ENCODE measurements around the gene MPRIP. TPM values are rescaled to one million over a fixed set of nuclear protein-coding genes. Genes with fewer than 3 reads are reported as not detected.

MPRIP gene
- total and polyA plus RNA-seq, 2 of the 13 experiments (the other 11 are each of a cell fraction or from before 2014, with no cell fraction given) = 50.2 to 52.4 TPM

DNA sequence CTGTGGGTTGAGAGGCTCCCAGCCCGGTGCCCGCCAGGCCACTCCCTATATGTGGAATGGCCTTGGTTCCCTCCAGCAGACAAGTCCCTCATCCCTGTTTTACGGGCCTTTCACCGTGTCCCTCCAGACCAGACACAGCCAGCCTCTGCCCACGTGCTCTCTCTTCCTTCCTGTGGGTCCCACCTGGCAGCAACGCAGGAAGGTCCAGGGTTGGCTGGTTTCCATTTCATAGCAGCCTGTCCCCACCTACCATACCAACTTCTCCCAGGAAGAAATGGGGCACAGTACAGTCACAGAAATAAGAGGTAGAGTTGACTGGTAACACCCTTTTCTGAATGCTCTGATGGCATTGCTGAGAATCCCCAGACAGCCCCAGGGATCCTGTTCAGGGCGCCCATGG lies 128.9 kb downstream of the MPRIP start:
- Histone ChIP-seq H3K36me3 (replicated peaks in 1 of 2; ENCODE audit: control insufficient read depth in 1 of 2, insufficient read depth in 2 of 2, low read length in 2 of 2) (peaks cover 19 to 53% of the 10 kb centered on the region in 2 experiments; a peak in 4 of 5 replicates), H2AFZ (ENCODE audit: low read length) (no peak overlapping the region), H3K27ac (ENCODE audit: extremely low read length, insufficient read depth, low read length) (no peak overlapping the region), H3K4me2 (ENCODE audit: low read depth, low read length) (no peak overlapping the region), H3K79me2 (ENCODE audit: insufficient read depth, low read length) (no peaks in the 10 kb centered on the region), H4K20me1 (ENCODE audit: insufficient read depth, low read length) (no peaks in the 10 kb centered on the region), H3K4me3 (replicated peaks in 1 of 3; ENCODE audit: insufficient read depth in 1 of 3, low read depth in 2 of 3, low read length in 3 of 3) (no peak overlapping the region), H3K27me3 (ENCODE audit: control insufficient read depth in 1 of 2, insufficient read depth in 2 of 2, low read length in 2 of 2) (no peaks in the 10 kb centered on the region), H3K9ac (ENCODE audit: insufficient read depth, low read depth, low read length) (no peak overlapping the region), H3K9me3 (ENCODE audit: low read length) (no peaks in the 10 kb centered on the region), H3K4me1 (ENCODE audit: insufficient read depth, low read length) (no peaks in the 10 kb centered on the region)
- intact Hi-C loops (cut with micrococcal nuclease; ENCODE audit: unreplicated experiment) (no loop called here), in situ Hi-C loops (cut with HindIII; ENCODE audit: extremely low pct_ligation_motif_present, low pct_unique_long_range_greater_than_20kb) (no loop called here)
- POLR2A ChIA-PET = no interaction called here
- CTCF ChIA-PET (ENCODE audit: low intra/inter-chr PET ratio, low total read pairs) = no interaction called here
- BruUV-seq (replicated peaks) = no TSS peak
- no peak for TF ChIP-seq ZNF224 (CRISPR knock-in tag; IDR thresholded peaks at IDR 0.05)
- TF ChIP-seq ZNF24 (IDR thresholded peaks at IDR 0.05) = no peak
- TF ChIP-seq ZBTB38 (CRISPR knock-in tag; IDR thresholded peaks at IDR 0.05) = no peak
- no peak for TF ChIP-seq CHD4 (IDR thresholded peaks at IDR 0.05; ENCODE audit: borderline replicate concordance, low read length)
- TF ChIP-seq ZNF441 (CRISPR knock-in tag; IDR thresholded peaks at IDR 0.05; ENCODE audit: borderline replicate concordance) = no peak
- TF ChIP-seq, protein P1, sequence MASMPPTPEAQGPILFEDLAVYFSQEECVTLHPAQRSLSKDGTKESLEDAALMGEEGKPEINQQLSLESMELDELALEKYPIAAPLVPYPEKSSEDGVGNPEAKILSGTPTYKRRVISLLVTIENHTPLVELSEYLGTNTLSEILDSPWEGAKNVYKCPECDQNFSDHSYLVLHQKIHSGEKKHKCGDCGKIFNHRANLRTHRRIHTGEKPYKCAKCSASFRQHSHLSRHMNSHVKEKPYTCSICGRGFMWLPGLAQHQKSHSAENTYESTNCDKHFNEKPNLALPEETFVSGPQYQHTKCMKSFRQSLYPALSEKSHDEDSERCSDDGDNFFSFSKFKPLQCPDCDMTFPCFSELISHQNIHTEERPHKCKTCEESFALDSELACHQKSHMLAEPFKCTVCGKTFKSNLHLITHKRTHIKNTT (CRISPR knock-in tag; IDR thresholded peaks at IDR 0.05) = no peak
- no peak for DNase-seq (ENCODE audit: low spot score)
- ATAC-seq = no peak
- WGBS (ENCODE audit: low lambda C conversion rate) = 96% methylated on average over 4 of the region's 7 CpGs
- no peak for FAIRE-seq

DNA sequence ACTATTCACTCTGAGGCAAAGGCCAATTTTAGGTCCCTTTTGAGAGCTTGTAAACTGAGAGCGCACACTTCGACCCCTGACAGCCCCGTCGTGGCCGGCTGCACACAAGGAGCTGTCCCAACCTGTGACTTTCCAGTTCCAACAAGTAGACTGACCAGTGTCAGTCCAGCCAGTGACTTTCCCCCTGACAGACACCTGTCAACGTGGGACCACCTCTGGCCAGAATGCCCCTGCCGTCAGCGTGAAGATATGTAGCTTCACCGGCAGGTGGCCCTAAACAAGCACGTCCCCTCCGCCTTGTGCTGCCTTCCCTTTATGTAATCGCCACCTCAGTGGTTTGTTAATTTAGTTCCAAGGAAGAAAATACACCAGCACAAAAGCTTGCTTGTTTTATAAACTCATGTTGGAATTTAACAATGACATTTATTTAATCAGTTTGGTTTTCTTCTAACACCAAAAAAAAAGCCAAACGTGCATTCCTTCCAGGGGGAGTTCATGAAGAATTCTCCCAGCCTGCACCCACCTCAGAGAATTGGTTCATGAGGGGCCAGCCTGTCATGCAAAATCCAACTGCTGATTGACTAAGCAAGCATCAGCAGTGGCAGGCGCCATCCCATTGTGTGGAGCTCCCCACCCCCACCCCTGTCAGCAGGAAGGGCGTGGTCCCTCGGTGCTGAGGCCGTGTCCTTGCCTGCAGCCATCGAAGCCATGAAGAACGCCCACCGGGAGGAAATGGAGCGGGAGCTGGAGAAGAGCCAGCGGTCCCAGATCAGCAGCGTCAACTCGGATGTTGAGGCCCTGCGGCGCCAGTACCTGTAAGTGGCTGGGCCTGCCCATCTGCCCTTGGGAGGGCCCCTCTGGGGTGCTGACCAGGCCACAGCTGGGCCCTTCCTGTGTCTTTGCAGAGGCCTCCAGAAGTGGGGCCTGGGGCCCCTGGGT lies 130.0 kb downstream of the MPRIP start:
- no peak for ATAC-seq
- no peaks in the 10 kb centered on the region for H3K4me1 ChIP-seq (ENCODE audit: insufficient read depth, low read length)
- in situ Hi-C loops (cut with HindIII; ENCODE audit: extremely low pct_ligation_motif_present, low pct_unique_long_range_greater_than_20kb) (no loop called here), intact Hi-C loops (cut with micrococcal nuclease; ENCODE audit: unreplicated experiment) (no loop called here)
- ChIA-PET POLR2A (no interaction called here), CTCF (ENCODE audit: low intra/inter-chr PET ratio, low total read pairs) (no interaction called here)
- no peaks in the 10 kb centered on the region for H4K20me1 ChIP-seq (ENCODE audit: insufficient read depth, low read length)
- no peak for FAIRE-seq
- no peak overlapping the region for H3K4me3 ChIP-seq (replicated peaks in 1 of 3; ENCODE audit: insufficient read depth in 1 of 3, low read depth in 2 of 3, low read length in 3 of 3)
- no peak overlapping the region for H3K4me2 ChIP-seq (ENCODE audit: low read depth, low read length)
- no peaks in the 10 kb centered on the region for H3K27me3 ChIP-seq (ENCODE audit: control insufficient read depth in 1 of 2, insufficient read depth in 2 of 2, low read length in 2 of 2)
- H3K9me3 ChIP-seq (ENCODE audit: low read length) = no peaks in the 10 kb centered on the region
- DNase-seq (ENCODE audit: low spot score) = no peak
- no peak overlapping the region for H3K27ac ChIP-seq (ENCODE audit: extremely low read length, insufficient read depth, low read length)
- H3K9ac ChIP-seq (ENCODE audit: insufficient read depth, low read depth, low read length) = no peak overlapping the region
- H2AFZ ChIP-seq (ENCODE audit: low read length) = no peak overlapping the region
- BruUV-seq (replicated peaks) = no TSS peak
- peaks cover 23 to 58% of the 10 kb centered on the region in 2 experiments; a peak in 4 of 5 replicates for H3K36me3 ChIP-seq (replicated peaks in 1 of 2; ENCODE audit: control insufficient read depth in 1 of 2, insufficient read depth in 2 of 2, low read length in 2 of 2)
- no peaks in the 10 kb centered on the region for H3K79me2 ChIP-seq (ENCODE audit: insufficient read depth, low read length)
- 96% methylated on average over 25 of the region's 26 CpGs for WGBS (ENCODE audit: low lambda C conversion rate)
- TF ChIP-seq, protein P2, sequence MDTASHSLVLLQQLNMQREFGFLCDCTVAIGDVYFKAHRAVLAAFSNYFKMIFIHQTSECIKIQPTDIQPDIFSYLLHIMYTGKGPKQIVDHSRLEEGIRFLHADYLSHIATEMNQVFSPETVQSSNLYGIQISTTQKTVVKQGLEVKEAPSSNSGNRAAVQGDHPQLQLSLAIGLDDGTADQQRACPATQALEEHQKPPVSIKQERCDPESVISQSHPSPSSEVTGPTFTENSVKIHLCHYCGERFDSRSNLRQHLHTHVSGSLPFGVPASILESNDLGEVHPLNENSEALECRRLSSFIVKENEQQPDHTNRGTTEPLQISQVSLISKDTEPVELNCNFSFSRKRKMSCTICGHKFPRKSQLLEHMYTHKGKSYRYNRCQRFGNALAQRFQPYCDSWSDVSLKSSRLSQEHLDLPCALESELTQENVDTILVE (CRISPR knock-in tag; IDR thresholded peaks at IDR 0.05) = no peak
- TF ChIP-seq, protein P3, sequence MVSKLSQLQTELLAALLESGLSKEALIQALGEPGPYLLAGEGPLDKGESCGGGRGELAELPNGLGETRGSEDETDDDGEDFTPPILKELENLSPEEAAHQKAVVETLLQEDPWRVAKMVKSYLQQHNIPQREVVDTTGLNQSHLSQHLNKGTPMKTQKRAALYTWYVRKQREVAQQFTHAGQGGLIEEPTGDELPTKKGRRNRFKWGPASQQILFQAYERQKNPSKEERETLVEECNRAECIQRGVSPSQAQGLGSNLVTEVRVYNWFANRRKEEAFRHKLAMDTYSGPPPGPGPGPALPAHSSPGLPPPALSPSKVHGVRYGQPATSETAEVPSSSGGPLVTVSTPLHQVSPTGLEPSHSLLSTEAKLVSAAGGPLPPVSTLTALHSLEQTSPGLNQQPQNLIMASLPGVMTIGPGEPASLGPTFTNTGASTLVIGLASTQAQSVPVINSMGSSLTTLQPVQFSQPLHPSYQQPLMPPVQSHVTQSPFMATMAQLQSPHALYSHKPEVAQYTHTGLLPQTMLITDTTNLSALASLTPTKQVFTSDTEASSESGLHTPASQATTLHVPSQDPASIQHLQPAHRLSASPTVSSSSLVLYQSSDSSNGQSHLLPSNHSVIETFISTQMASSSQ (IDR thresholded peaks at IDR 0.05; ENCODE audit: low read depth) = no peak
- TF ChIP-seq, protein P3 (CRISPR knock-in tag; IDR thresholded peaks at IDR 0.05; ENCODE audit: borderline replicate concordance) = no peak
- TF ChIP-seq ZNF547 (CRISPR knock-in tag; IDR thresholded peaks at IDR 0.05) (no peak), CC2D1A (CRISPR knock-in tag; IDR thresholded peaks at IDR 0.05) (no peak)
